HepG2 (cell line): ENCODE data around the gene MFNG. TPM values are rescaled to one million over a fixed set of nuclear protein-coding genes. Genes with fewer than 3 reads are reported as not detected.

ENCODE experiments used
- ARID4A ChIP-seq: sonication (generic); formaldehyde crosslinking; IDR thresholded peaks from 2 replicates; pipeline ENCODE4 v1.5.0; 2020; ENCODE audit warnings: mild to moderate bottlenecking, missing genetic modification reagents, borderline replicate concordance
- BCL6 ChIP-seq: IDR thresholded peaks from 2 replicates; pipeline ENCODE4 v1.6.1; 2016; ENCODE audit warnings: missing genetic modification reagents, missing compliant biosample characterization
- ELF1 ChIP-seq: sonication (generic); formaldehyde crosslinking; IDR thresholded peaks from 2 replicates; pipeline ENCODE4 v1.4.0; 2020; ENCODE audit warnings: missing genetic modification reagents
- FOXJ3 ChIP-seq: sonication (generic); formaldehyde crosslinking; IDR thresholded peaks from 2 replicates; pipeline ENCODE4 v1.4.0; 2020; ENCODE audit warnings: missing genetic modification reagents, mild to moderate bottlenecking, borderline replicate concordance
- GABPB1 ChIP-seq: IDR thresholded peaks from 2 replicates; pipeline ENCODE4 v1.6.1; 2016; ENCODE audit warnings: mild to moderate bottlenecking, missing genetic modification reagents, moderate library complexity, missing compliant biosample characterization
- HNRNPUL1 ChIP-seq: fragments of 200-400 bp; formaldehyde crosslinking; IDR thresholded peaks from 2 replicates; pipeline ENCODE4 v1.6.1; 2017; ENCODE audit warnings: low read depth, mild to moderate bottlenecking, low read length, moderate library complexity
- KLF16 ChIP-seq, 2 experiments: sonication (generic) in 1 of 2; formaldehyde crosslinking in 1 of 2; IDR thresholded peaks; 2 replicates each; pipeline versions ENCODE4 v1.6.1 to v1.8.0; 2016 to 2023; ENCODE audit warnings: missing genetic modification reagents in 2 of 2, missing compliant biosample characterization in 1 of 2
- MAFF ChIP-seq: IDR thresholded peaks from 2 replicates; pipeline ENCODE4 v1.6.1; 2011; ENCODE audit warnings: low read depth, low read length, improper control_type of control experiment
- NRL ChIP-seq: sonication (generic); formaldehyde crosslinking; IDR thresholded peaks from 2 replicates; pipeline ENCODE4 v1.5.0; 2020; ENCODE audit warnings: missing genetic modification reagents, mild to moderate bottlenecking, moderate library complexity, borderline replicate concordance
- PAXIP1 ChIP-seq: sonication (generic); formaldehyde crosslinking; conservative IDR thresholded peaks from 2 replicates; pipeline ENCODE4 v1.4.0; 2020; ENCODE audit warnings: mild to moderate bottlenecking, missing genetic modification reagents, moderate library complexity
- RBM39 ChIP-seq: fragments of 200-400 bp; formaldehyde crosslinking; IDR thresholded peaks from one replicate; pipeline ENCODE4 v1.6.1; 2018; ENCODE audit warnings: antibody characterized with exemption, mild to moderate bottlenecking, low read depth, low read length; ENCODE audit not compliant: poor library complexity, severe bottlenecking
- SAP130 ChIP-seq: IDR thresholded peaks from 2 replicates; pipeline ENCODE4 v1.6.1; 2016; ENCODE audit warnings: low read depth
- SP5 ChIP-seq: IDR thresholded peaks from 2 replicates; pipeline ENCODE4 v1.6.1; 2016; ENCODE audit warnings: low read depth, borderline replicate concordance
- SRSF9 ChIP-seq: fragments of 200-400 bp; formaldehyde crosslinking; IDR thresholded peaks from 2 replicates; pipeline ENCODE4 v1.6.1; 2018; ENCODE audit warnings: borderline replicate concordance, mild to moderate bottlenecking, low read depth, low read length; ENCODE audit not compliant: insufficient read depth, poor library complexity, severe bottlenecking
- TGIF2 ChIP-seq: IDR thresholded peaks from 2 replicates; pipeline ENCODE4 v1.6.1; 2016; ENCODE audit warnings: control low read depth, missing compliant biosample characterization
- ZBTB49 ChIP-seq: sonication (generic); formaldehyde crosslinking; IDR thresholded peaks from 2 replicates; pipeline ENCODE4 v1.4.0; 2020; ENCODE audit warnings: missing genetic modification reagents, borderline replicate concordance
- ZNF317 ChIP-seq: sonication (generic); formaldehyde crosslinking; IDR thresholded peaks from 2 replicates; pipeline ENCODE4 v1.5.0; 2020; ENCODE audit warnings: mild to moderate bottlenecking, missing genetic modification reagents
- ZNF512 ChIP-seq: sonication (generic); formaldehyde crosslinking; IDR thresholded peaks from 2 replicates; pipeline ENCODE4 v1.4.0; 2020; ENCODE audit warnings: mild to moderate bottlenecking, missing genetic modification reagents
- polyA plus RNA-seq, 8 experiments: library from polyadenylated mRNA; depleted of rRNA in 3 of 8; stranded (reverse) in 7 of 8; unstranded in 1 of 8; fragments of >200 nt; fragmentation: Illumina TruSeq in 4 of 8; extraction: Trizol in 4 of 8; gene quantifications; 2 replicates each; pipeline versions ENCODE4 v1.2.1 to v1.2.3, GENCODE V29; 2011 to 2016; ENCODE audit warnings: low read depth in 4 of 8, missing spikeins in 1 of 8, mixed read lengths in 1 of 8; ENCODE audit not compliant: insufficient read depth in 1 of 8
- total RNA-seq, 5 experiments: library from RNA; depleted of rRNA; stranded (reverse); fragments of >200 nt; fragmentation: Illumina TruSeq; extraction: Trizol; gene quantifications; 2 replicates each; pipeline ENCODE4 v1.2.3, GENCODE V29; 2016; ENCODE audit warnings: low read depth in 1 of 5

The MFNG gene
- total and polyA plus RNA-seq, 2 of the 13 experiments (the other 11 are each of a cell fraction or from before 2014, with no cell fraction given): 1.0 to 11.7 TPM

GRCh38 chr22:37462983-37463382 lies 23.2 kb downstream of the MFNG start (continued):
- TF ChIP-seq BCL6: no peak
- peak; percentile 37; the same call in 1 of the 2 replicates for TF ChIP-seq SAP130 (CRISPR knock-in tag)
- TF ChIP-seq MAFF: no peak
- TF ChIP-seq TGIF2: no peak
- TF ChIP-seq SRSF9: no peak
- TF ChIP-seq SP5: no peak
- TF ChIP-seq HNRNPUL1: no peak
- TF ChIP-seq ZNF317 (CRISPR knock-in tag): no peak
- no peak for TF ChIP-seq FOXJ3 (CRISPR knock-in tag)
- no peak for TF ChIP-seq RBM39
- TF ChIP-seq ELF1 (CRISPR knock-in tag): no peak
- TF ChIP-seq ZBTB49 (CRISPR knock-in tag): 0 out of 2 replicates have a peak, but pooled peaks have one; percentile 34
- TF ChIP-seq NRL (CRISPR knock-in tag): no peak
- no peak for TF ChIP-seq ARID4A (CRISPR knock-in tag)
- TF ChIP-seq GABPB1: no peak
- no peak for TF ChIP-seq ZNF512 (CRISPR knock-in tag)
- TF ChIP-seq PAXIP1 (CRISPR knock-in tag): no peak
- TF ChIP-seq KLF16 (CRISPR knock-in tag; IDR thresholded peaks at IDR 0.05): 0 out of 4 replicates have a peak, but pooled peaks of 1 of the 2 experiments have one; percentile 24
